ENCODE data around the gene FSTL4. TPM values are rescaled to one million over a fixed set of nuclear protein-coding genes. Genes with fewer than 3 reads are reported as not detected.

Gene FSTL4
- total RNA-seq, 2 donors from 2014 or later = 0.26 to 1.3 TPM

GRCh38 chr5:133316346-133317343 is 295.7 kb downstream of the FSTL4 start:
- 86 to 87% methylated on average over 21 to 22 of the region's 22 CpGs for WGBS, 2 donors
- intact Hi-C loops (cut with DNase I) = no loop called here
- Histone ChIP-seq H3K27me3 (no peaks in the 10 kb centered on the region), H3K4me1 (no peaks in the 10 kb centered on the region), H3K27ac (no peak overlapping the region), H3K9me3 (no peaks in the 10 kb centered on the region), H3K36me3 (replicated peaks in 1 of 2; ENCODE audit: insufficient read depth in 1 of 2, low read depth in 2 of 2) (no peaks in the 10 kb centered on the region), H3K4me3 (no peak overlapping the region)
- no peak for TF ChIP-seq POLR2A (IDR thresholded peaks at IDR 0.05)
- TF ChIP-seq CTCF (IDR thresholded peaks at IDR 0.05) = no peak
- ATAC-seq (no peak), DNase-seq (no peak)

- intact Hi-C loops (cut with DNase I) = no loop called here
- no peak for TF ChIP-seq CTCF (IDR thresholded peaks at IDR 0.05)
Observed at GRCh38 chr5:133314086-133314485, 298.3 kb downstream of the FSTL4 start.

GRCh38 chr5:133311176-133311575 is 301.2 kb downstream of the FSTL4 start:
- 83 to 93% methylated on average over 4 of the region's 4 CpGs for WGBS, 2 donors
- Histone ChIP-seq H3K9me3 (no peaks in the 10 kb centered on the region), H3K4me1 (no peaks in the 10 kb centered on the region), H3K4me3 (no peak overlapping the region), H3K27me3 (no peaks in the 10 kb centered on the region), H3K36me3 (replicated peaks in 1 of 2; ENCODE audit: insufficient read depth in 1 of 2, low read depth in 2 of 2) (no peaks in the 10 kb centered on the region), H3K27ac (no peak overlapping the region)
- intact Hi-C loops (cut with DNase I) = no loop called here
- DNase-seq = no peak
- ATAC-seq = no peak
- TF ChIP-seq POLR2A (IDR thresholded peaks at IDR 0.05) (no peak), CTCF (IDR thresholded peaks at IDR 0.05) (no peak)

More at GRCh38 chr5:133314086-133314485, 298.3 kb downstream of the FSTL4 start:
- Histone ChIP-seq H3K4me3 (no peak overlapping the region), H3K36me3 (replicated peaks in 1 of 2; ENCODE audit: insufficient read depth in 1 of 2, low read depth in 2 of 2) (no peaks in the 10 kb centered on the region), H3K9me3 (no peaks in the 10 kb centered on the region), H3K27ac (no peak overlapping the region), H3K4me1 (no peaks in the 10 kb centered on the region), H3K27me3 (no peaks in the 10 kb centered on the region)
- DNase-seq = no peak
- 83 to 100% methylated on average over 2 to 7 of the region's 7 CpGs for WGBS, 2 donors
- no peak for ATAC-seq

GRCh38 chr5:133309984-133310621 is 302.2 kb downstream of the FSTL4 start:
- Histone ChIP-seq H3K36me3 (replicated peaks in 1 of 2; ENCODE audit: insufficient read depth in 1 of 2, low read depth in 2 of 2) (no peaks in the 10 kb centered on the region), H3K4me1 (no peaks in the 10 kb centered on the region), H3K27ac (no peak overlapping the region), H3K9me3 (no peaks in the 10 kb centered on the region), H3K4me3 (no peak overlapping the region), H3K27me3 (no peaks in the 10 kb centered on the region)
- 83% methylated on average over 7 of the region's 7 CpGs for WGBS, 2 donors
- no peak for ATAC-seq
- intact Hi-C loops (cut with DNase I) = no loop called here
- TF ChIP-seq CTCF (IDR thresholded peaks at IDR 0.05) (no peak), POLR2A (IDR thresholded peaks at IDR 0.05) (no peak)
- no peak for DNase-seq

Data from body of pancreas (tissue), 4 donors.